Upper lobe of left lung (tissue), 4 donors: ENCODE measurements around the gene MGST2.

ENCODE experiments used
- EP300 ChIP-seq, 4 donors: sonication (generic); formaldehyde crosslinking; IDR thresholded peaks; one replicate each; pipeline ENCODE4 v1.5.1; 2017; ENCODE audit warnings: antibody characterized with exemption in 4 of 4, control low read depth in 2 of 4
- POLR2A ChIP-seq, 4 donors: fragments of 450-650 bp; IDR thresholded peaks; one replicate each; pipeline ENCODE4 v1.5.1; 2016 to 2017; ENCODE audit warnings: antibody characterized with exemption in 4 of 4, mild to moderate bottlenecking in 2 of 4
- POLR2AphosphoS5 ChIP-seq, 2 donors: sonication (generic); formaldehyde crosslinking; IDR thresholded peaks; one replicate each; pipeline ENCODE4 v1.5.1; 2017; ENCODE audit warnings: antibody characterized with exemption in 2 of 2
- TF ChIP-seq, protein P1 (sequence below), 6 experiments: fragments of 450-650 bp in 4 of 6; fragments of 200-600 bp in 2 of 6; sonication (generic) in 2 of 6; IDR thresholded peaks; one replicate each; pipeline ENCODE4 v1.5.1; 2016 to 2019; ENCODE audit warnings: antibody characterized with exemption in 6 of 6

GRCh38 chr4:139660568-139661043 is 5.0 kb upstream of the MGST2 start:
- TF ChIP-seq, protein P1, sequence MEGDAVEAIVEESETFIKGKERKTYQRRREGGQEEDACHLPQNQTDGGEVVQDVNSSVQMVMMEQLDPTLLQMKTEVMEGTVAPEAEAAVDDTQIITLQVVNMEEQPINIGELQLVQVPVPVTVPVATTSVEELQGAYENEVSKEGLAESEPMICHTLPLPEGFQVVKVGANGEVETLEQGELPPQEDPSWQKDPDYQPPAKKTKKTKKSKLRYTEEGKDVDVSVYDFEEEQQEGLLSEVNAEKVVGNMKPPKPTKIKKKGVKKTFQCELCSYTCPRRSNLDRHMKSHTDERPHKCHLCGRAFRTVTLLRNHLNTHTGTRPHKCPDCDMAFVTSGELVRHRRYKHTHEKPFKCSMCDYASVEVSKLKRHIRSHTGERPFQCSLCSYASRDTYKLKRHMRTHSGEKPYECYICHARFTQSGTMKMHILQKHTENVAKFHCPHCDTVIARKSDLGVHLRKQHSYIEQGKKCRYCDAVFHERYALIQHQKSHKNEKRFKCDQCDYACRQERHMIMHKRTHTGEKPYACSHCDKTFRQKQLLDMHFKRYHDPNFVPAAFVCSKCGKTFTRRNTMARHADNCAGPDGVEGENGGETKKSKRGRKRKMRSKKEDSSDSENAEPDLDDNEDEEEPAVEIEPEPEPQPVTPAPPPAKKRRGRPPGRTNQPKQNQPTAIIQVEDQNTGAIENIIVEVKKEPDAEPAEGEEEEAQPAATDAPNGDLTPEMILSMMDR (IDR thresholded peaks at IDR 0.05): no peak
- TF ChIP-seq POLR2A (IDR thresholded peaks at IDR 0.05) (no peak), EP300 (IDR thresholded peaks at IDR 0.05) (no peak), POLR2AphosphoS5 (IDR thresholded peaks at IDR 0.05) (no peak)
